IMR-90 (cell line): ENCODE data around the gene TMOD2. TPM values are rescaled to one million over a fixed set of nuclear protein-coding genes. Genes with fewer than 3 reads are reported as not detected.

Experiments used
- ATAC-seq: fragments of 200-7000 bp; cut with Tn5 transposase; 2 replicates; pipeline ENCODE4 v1.9.1; 2020; ENCODE audit warnings: low read depth, mild to moderate bottlenecking, moderate library complexity
- BruUV-seq: library from RNA; stranded (reverse); fragments of 400-500 nt; replicated peaks from 2 replicates; lab custom pipeline; 2021; lab: Mats Ljungman, UMichigan
- CTCF ChIA-PET: fragments of 300-600 bp; formaldehyde crosslinking; extraction: SDS; loops from one replicate; lab custom pipeline; 2021; ENCODE audit warnings: antibody characterized with exemption; lab: Yijun Ruan, JAX
- POLR2A ChIA-PET: fragments of 300-600 bp; sonication (Branson Sonifier 250); formaldehyde crosslinking; loops from one replicate; lab custom pipeline; 2022; ENCODE audit warnings: antibody characterized with exemption; ENCODE audit not compliant: unreplicated experiment; lab: Charles Lee
- DNase-seq: peaks from one replicate; pipeline ENCODE4 v3.0.0; 2013
- H2AFZ ChIP-seq: replicated peaks from 2 replicates; pipeline ENCODE3; 2013; ENCODE audit warnings: low read length, mild to moderate bottlenecking; ENCODE audit not compliant: poor library complexity
- H2AK5ac ChIP-seq: 2 replicates; pipeline ENCODE4 v1.6.1; 2013; ENCODE audit warnings: low read depth, low read length, inconsistent platforms
- H2AK9ac ChIP-seq: replicated peaks from 2 replicates; pipeline ENCODE3; 2013; ENCODE audit warnings: mild to moderate bottlenecking, low read depth, low read length, moderate library complexity; ENCODE audit not compliant: poor library complexity
- H2BK120ac ChIP-seq: 2 replicates; pipeline ENCODE4 v1.6.1; 2013; ENCODE audit warnings: low read depth, low read length, inconsistent platforms
- H2BK15ac ChIP-seq: 3 replicates; pipeline ENCODE4 v1.6.1; 2013; ENCODE audit warnings: low read depth, low read length, inconsistent platforms
- H2BK20ac ChIP-seq: 2 replicates; pipeline ENCODE4 v1.6.1; 2013; ENCODE audit warnings: low read depth, mild to moderate bottlenecking, inconsistent platforms, low read length, moderate library complexity
- H2BK5ac ChIP-seq: 2 replicates; pipeline ENCODE4 v1.6.1; 2013; ENCODE audit warnings: mild to moderate bottlenecking, low read depth, low read length, inconsistent platforms; ENCODE audit not compliant: poor library complexity, severe bottlenecking
- H3K14ac ChIP-seq: replicated peaks from 2 replicates; pipeline ENCODE4 v1.6.1; 2013; ENCODE audit warnings: low read depth, low read length, inconsistent platforms
- H3K18ac ChIP-seq: 2 replicates; pipeline ENCODE4 v1.6.1; 2013; ENCODE audit warnings: low read depth, low read length, control low read depth
- H3K23ac ChIP-seq: 2 replicates; pipeline ENCODE4 v1.6.1; 2013; ENCODE audit warnings: low read depth, low read length, inconsistent platforms
- H3K27ac ChIP-seq: 2 replicates; pipeline ENCODE4 v1.5.1; 2013; ENCODE audit warnings: mild to moderate bottlenecking, control low read depth, low read length; ENCODE audit not compliant: insufficient read depth
- H3K27me3 ChIP-seq: 2 replicates; pipeline ENCODE4 v1.6.1; 2013; ENCODE audit warnings: low read length; ENCODE audit not compliant: control insufficient read depth, insufficient read depth
- H3K36me3 ChIP-seq: 2 replicates; pipeline ENCODE4 v1.6.1; 2013; ENCODE audit warnings: low read length, mixed read lengths; ENCODE audit not compliant: control insufficient read depth, insufficient read depth
- H3K4ac ChIP-seq: 2 replicates; pipeline ENCODE4 v1.6.1; 2013; ENCODE audit warnings: low read depth, low read length, inconsistent platforms
- H3K4me1 ChIP-seq: 2 replicates; pipeline ENCODE4 v1.6.1; 2013; ENCODE audit warnings: low read length, mixed read lengths; ENCODE audit not compliant: control insufficient read depth, insufficient read depth
- H3K4me2 ChIP-seq: 2 replicates; pipeline ENCODE4 v1.6.1; 2013; ENCODE audit warnings: low read depth, mild to moderate bottlenecking, control low read depth, low read length, moderate library complexity
- H3K4me3 ChIP-seq: 2 replicates; pipeline ENCODE4 v1.5.1; 2013; ENCODE audit warnings: low read depth, mild to moderate bottlenecking, control low read depth, low read length, moderate library complexity; ENCODE audit not compliant: insufficient read depth
- H3K56ac ChIP-seq: 2 replicates; pipeline ENCODE4 v1.6.1; 2013; ENCODE audit warnings: low read length, inconsistent platforms; ENCODE audit not compliant: insufficient read depth; ENCODE audit errors: extremely low read depth
- H3K79me1 ChIP-seq, 2 experiments: 2 replicates each; pipeline ENCODE4 v1.6.1; 2013; ENCODE audit warnings: low read length in 2 of 2, inconsistent platforms in 1 of 2, low read depth in 1 of 2
- H3K9ac ChIP-seq: 2 replicates; pipeline ENCODE4 v1.6.1; 2013; ENCODE audit warnings: low read depth, low read length, control low read depth
- H3K9me1 ChIP-seq: 2 replicates; pipeline ENCODE4 v1.6.1; 2013; ENCODE audit warnings: low read length, inconsistent platforms; ENCODE audit not compliant: insufficient read depth
- H3K9me3 ChIP-seq: 2 replicates; pipeline ENCODE4 v1.6.1; 2013; ENCODE audit warnings: low read length; ENCODE audit not compliant: control insufficient read depth, insufficient read depth
- H4K20me1 ChIP-seq: 2 replicates; pipeline ENCODE4 v1.6.1; 2013; ENCODE audit warnings: low read length, inconsistent platforms; ENCODE audit not compliant: insufficient read depth
- H4K5ac ChIP-seq: 2 replicates; pipeline ENCODE4 v1.6.1; 2013; ENCODE audit warnings: mild to moderate bottlenecking, low read depth, low read length, control low read depth
- H4K8ac ChIP-seq, 2 experiments: 2 replicates each; pipeline ENCODE4 v1.6.1; 2013; ENCODE audit warnings: low read depth in 2 of 2, low read length in 2 of 2, control low read depth in 1 of 2, inconsistent platforms in 1 of 2
- H4K91ac ChIP-seq: 2 replicates; pipeline ENCODE4 v1.6.1; 2013; ENCODE audit warnings: low read depth, low read length, inconsistent platforms; ENCODE audit not compliant: insufficient read depth
- BHLHE40 ChIP-seq: fragments of 150-350 bp; IDR thresholded peaks from 2 replicates; pipeline ENCODE4 v1.6.1; 2016; ENCODE audit warnings: mild to moderate bottlenecking, low read depth, low read length
- CTCF ChIP-seq: conservative IDR thresholded peaks from 2 replicates; pipeline ENCODE4 v1.5.1; 2012; ENCODE audit warnings: mild to moderate bottlenecking, low read depth, low read length, improper control_type of control experiment
- FOS ChIP-seq: fragments of 150-350 bp; IDR thresholded peaks from 2 replicates; pipeline ENCODE4 v1.6.1; 2016; ENCODE audit warnings: low read depth, low read length
- MAZ ChIP-seq: IDR thresholded peaks from 2 replicates; pipeline ENCODE4 v1.6.1; 2012; ENCODE audit warnings: low read depth, mild to moderate bottlenecking, low read length, improper control_type of control experiment, moderate library complexity, borderline replicate concordance
- POLR2A ChIP-seq: IDR thresholded peaks from 2 replicates; pipeline ENCODE4 v1.6.1; 2012; ENCODE audit warnings: mild to moderate bottlenecking, low read depth, low read length
- WGBS, 2 experiments: methylation state at CpG; one replicate each; pipeline versions ENCODE4 v1.1.5 to v1.1.7; 2013; ENCODE audit warnings: missing lambda C conversion rate in 2 of 2; ENCODE audit not compliant: insufficient read length in 1 of 2; ENCODE audit errors: extremely low coverage in 2 of 2; 5-methylcytosine and 5-hydroxymethylcytosine counted together
- dilution Hi-C: fragments of 300-500 bp; cut with HindIII; formaldehyde crosslinking; loops from one replicate; pipeline ENCODE4 v1.14.3; 2018; ENCODE audit warnings: low sequenced_read_pairs; ENCODE audit not compliant: unreplicated experiment
- in situ Hi-C: fragments of 300-500 bp; cut with MboI; formaldehyde crosslinking; loops from 3 replicates; pipeline ENCODE4 v1.14.3; 2019; ENCODE audit warnings: low sequenced_read_pairs, inconsistent platforms, mixed read lengths
- intact Hi-C: fragments of 100-400 bp; cut with micrococcal nuclease; formaldehyde crosslinking; loops from 2 replicates; pipeline ENCODE4 v1.10.0; 2022
- polyA plus RNA-seq, 3 experiments: library from polyadenylated mRNA; depleted of rRNA; stranded (reverse); fragments of >200 nt; gene quantifications; 2 replicates each; pipeline ENCODE4 v1.2.3, GENCODE V29; 2012; ENCODE audit warnings: low replicate concordance in 1 of 3
- total RNA-seq: library from RNA; depleted of rRNA; stranded (reverse); fragments of >200 nt; gene quantifications from 2 replicates; pipeline ENCODE4 v1.2.3, GENCODE V29; 2012

Gene TMOD2
- total and polyA plus RNA-seq, 2 of the 4 experiments (the other 2 are of a cell fraction) = 2.8 to 5.4 TPM

GRCh38 chr15:51726302-51727073 lies 24.9 kb upstream of the TMOD2 start:
- Histone ChIP-seq H3K36me3 (no peaks in the 10 kb centered on the region), H2AK9ac (no peak overlapping the region), H3K27me3 (no peaks in the 10 kb centered on the region), H2BK15ac (peak overlapping the region; percentile 55; the same call in 2 of the 3 replicates), H4K91ac (peak overlapping the region; percentile 21; the same call in 1 of the 2 replicates), H3K9ac (no peak overlapping the region), H3K9me1 (peaks cover 14% of the 10 kb centered on the region), H3K4me3 (no peak overlapping the region), H3K9me3 (no peaks in the 10 kb centered on the region), H2BK120ac (peak overlapping the region; percentile 39; the same call in 1 of the 2 replicates), H2BK20ac (peak overlapping the region; percentile 62), H3K18ac (peak overlapping the region; percentile 22; the same call in 1 of the 2 replicates), H2AFZ (no peak overlapping the region), H3K79me1 (peaks cover 13 to 49% of the 10 kb centered on the region in 2 experiments; a peak in 3 of 4 replicates), H4K8ac (peak overlapping the region in 1 of 2 experiments; percentile 31; a peak in 2 of 4 replicates), H2BK5ac (peak overlapping the region; percentile 47), H4K5ac (no peak overlapping the region), H3K23ac (no peak overlapping the region), H3K4me1 (peaks cover 16% of the 10 kb centered on the region), H3K56ac (peak overlapping the region; percentile 20; the same call in 1 of the 2 replicates), H2AK5ac (peak overlapping the region; percentile 81), H4K20me1 (peaks cover 13% of the 10 kb centered on the region), H3K14ac (peak overlapping the region; percentile 60), H3K4me2 (peak overlapping the region; percentile 45; the same call in 1 of the 2 replicates), H3K27ac (no peak overlapping the region), H3K4ac (peak overlapping the region; percentile 53)
- in situ Hi-C loops (no loop called here), intact Hi-C loops (no loop called here), dilution Hi-C loops (no loop called here)
- no TSS peak for BruUV-seq
- ChIA-PET CTCF (interaction anchor here (0.9 kb wide), 1 partner anchor 76 kb away, joined by 4 read pairs; no protein-coding TSS in a partner anchor), POLR2A (no interaction called here)
- DNase-seq (peak; percentile 93), ATAC-seq (peak; percentile 94)
- WGBS, 2 experiments = 0% methylated on average over 1 of the region's 5 CpGs; no CpG with 5 or more reads in 1 of the 2 experiments
- TF ChIP-seq FOS (peak; percentile 93), CTCF (no peak), MAZ (peak; percentile 74; the same call in 1 of the 2 replicates), BHLHE40 (0 out of 2 replicates have a peak, but pooled peaks have one; percentile 39), POLR2A (0 out of 2 replicates have a peak, but pooled peaks have one; percentile 23)
